ENCODE results near the gene CTBS.

- TF ChIP-seq, protein P1, sequence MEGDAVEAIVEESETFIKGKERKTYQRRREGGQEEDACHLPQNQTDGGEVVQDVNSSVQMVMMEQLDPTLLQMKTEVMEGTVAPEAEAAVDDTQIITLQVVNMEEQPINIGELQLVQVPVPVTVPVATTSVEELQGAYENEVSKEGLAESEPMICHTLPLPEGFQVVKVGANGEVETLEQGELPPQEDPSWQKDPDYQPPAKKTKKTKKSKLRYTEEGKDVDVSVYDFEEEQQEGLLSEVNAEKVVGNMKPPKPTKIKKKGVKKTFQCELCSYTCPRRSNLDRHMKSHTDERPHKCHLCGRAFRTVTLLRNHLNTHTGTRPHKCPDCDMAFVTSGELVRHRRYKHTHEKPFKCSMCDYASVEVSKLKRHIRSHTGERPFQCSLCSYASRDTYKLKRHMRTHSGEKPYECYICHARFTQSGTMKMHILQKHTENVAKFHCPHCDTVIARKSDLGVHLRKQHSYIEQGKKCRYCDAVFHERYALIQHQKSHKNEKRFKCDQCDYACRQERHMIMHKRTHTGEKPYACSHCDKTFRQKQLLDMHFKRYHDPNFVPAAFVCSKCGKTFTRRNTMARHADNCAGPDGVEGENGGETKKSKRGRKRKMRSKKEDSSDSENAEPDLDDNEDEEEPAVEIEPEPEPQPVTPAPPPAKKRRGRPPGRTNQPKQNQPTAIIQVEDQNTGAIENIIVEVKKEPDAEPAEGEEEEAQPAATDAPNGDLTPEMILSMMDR (conservative IDR thresholded peaks at IDR 0.05; ENCODE audit: low read depth, low read length) = no peak
- no peak for TF ChIP-seq EZH2phosphoT487 (IDR thresholded peaks at IDR 0.05; ENCODE audit: borderline replicate concordance, low read length)
- no peak for TF ChIP-seq EZH2 (IDR thresholded peaks at IDR 0.05; ENCODE audit: low read length, unreplicated experiment)
Measured at GRCh38 chr1:84611091-84611490, 36.9 kb upstream of the CTBS start.

Measured in PC-3 (cell line).